ENCODE measurements around the gene KRTAP2-1.
"Not testable (repeated sequence)": the region's sequence is repeated elsewhere in the genome, so short reads cannot be mapped to it uniquely, and the experiment has no call there.

Gene KRTAP2-1

GRCh38 chr17:41064301-41064700 is 17.2 kb upstream of the KRTAP2-1 start:
- no peaks in the 10 kb centered on the region for H3K4me1 Mint-ChIP-seq (ENCODE audit: low read depth)
- H3K27ac Mint-ChIP-seq = no peak overlapping the region
- no peaks in the 10 kb centered on the region for H3K9me3 Mint-ChIP-seq
- H3K27me3 Mint-ChIP-seq (ENCODE audit: low read depth) = peaks cover 22% of the 10 kb centered on the region
- H3K4me3 Mint-ChIP-seq = no peak overlapping the region
- H3K36me3 Mint-ChIP-seq (ENCODE audit: low read depth) = no peaks in the 10 kb centered on the region

GRCh38 chr17:41063449-41063848 is 16.3 kb upstream of the KRTAP2-1 start:
- Mint-ChIP-seq H3K4me3 (no peak overlapping the region), H3K36me3 (ENCODE audit: low read depth) (no peaks in the 10 kb centered on the region), H3K27me3 (ENCODE audit: low read depth) (peaks cover 30% of the 10 kb centered on the region), H3K27ac (no peak overlapping the region), H3K4me1 (ENCODE audit: low read depth) (no peaks in the 10 kb centered on the region), H3K9me3 (no peaks in the 10 kb centered on the region)

DNA sequence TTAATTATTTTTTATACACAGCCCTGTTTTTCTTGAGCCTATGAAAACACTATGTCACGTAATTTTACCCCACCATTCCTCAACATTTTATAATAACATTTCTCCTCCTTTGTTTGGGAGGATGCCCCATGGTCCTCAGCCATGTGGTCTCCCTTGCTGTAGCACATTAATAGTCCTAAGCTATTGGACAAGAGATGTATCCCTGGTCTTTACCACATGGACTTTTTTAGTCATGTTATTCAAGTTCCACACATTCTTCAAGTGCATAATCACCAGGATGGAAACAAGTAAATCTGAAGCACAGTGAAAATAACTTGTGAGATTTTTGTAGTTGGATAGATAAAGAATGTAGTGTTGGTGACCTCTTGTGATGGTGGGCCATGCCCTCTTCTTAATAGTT is 14.8 kb upstream of the KRTAP2-1 start:
- Mint-ChIP-seq H3K9me3 (peaks cover 6% of the 10 kb centered on the region), H3K36me3 (ENCODE audit: low read depth) (no peaks in the 10 kb centered on the region), H3K4me1 (ENCODE audit: low read depth) (no peaks in the 10 kb centered on the region), H3K4me3 (no peak overlapping the region), H3K27ac (no peak overlapping the region), H3K27me3 (ENCODE audit: low read depth) (peaks cover 32% of the 10 kb centered on the region)

- Mint-ChIP-seq H3K4me3 (no peak within 1 kb of the TSS), H3K9me3 (peaks cover 6% of the 10 kb centered on the region), H3K27me3 (ENCODE audit: low read depth) (peaks cover 32% of the 10 kb centered on the region), H3K27ac (no peak within 1 kb of the TSS), H3K4me1 (ENCODE audit: low read depth) (no peaks in the 10 kb centered on the region), H3K36me3 (ENCODE audit: low read depth) (no peaks in the 10 kb centered on the region)
Measured at GRCh38 chr17:41060052-41060604, 13.0 kb upstream of the KRTAP2-1 start, which contains the start of gene KRTAP2-3. TSS of gene KRTAP2-3 (minus strand) at chr17:41060114. CDS start at chr17:41060050, 64 bp downstream.

DNA sequence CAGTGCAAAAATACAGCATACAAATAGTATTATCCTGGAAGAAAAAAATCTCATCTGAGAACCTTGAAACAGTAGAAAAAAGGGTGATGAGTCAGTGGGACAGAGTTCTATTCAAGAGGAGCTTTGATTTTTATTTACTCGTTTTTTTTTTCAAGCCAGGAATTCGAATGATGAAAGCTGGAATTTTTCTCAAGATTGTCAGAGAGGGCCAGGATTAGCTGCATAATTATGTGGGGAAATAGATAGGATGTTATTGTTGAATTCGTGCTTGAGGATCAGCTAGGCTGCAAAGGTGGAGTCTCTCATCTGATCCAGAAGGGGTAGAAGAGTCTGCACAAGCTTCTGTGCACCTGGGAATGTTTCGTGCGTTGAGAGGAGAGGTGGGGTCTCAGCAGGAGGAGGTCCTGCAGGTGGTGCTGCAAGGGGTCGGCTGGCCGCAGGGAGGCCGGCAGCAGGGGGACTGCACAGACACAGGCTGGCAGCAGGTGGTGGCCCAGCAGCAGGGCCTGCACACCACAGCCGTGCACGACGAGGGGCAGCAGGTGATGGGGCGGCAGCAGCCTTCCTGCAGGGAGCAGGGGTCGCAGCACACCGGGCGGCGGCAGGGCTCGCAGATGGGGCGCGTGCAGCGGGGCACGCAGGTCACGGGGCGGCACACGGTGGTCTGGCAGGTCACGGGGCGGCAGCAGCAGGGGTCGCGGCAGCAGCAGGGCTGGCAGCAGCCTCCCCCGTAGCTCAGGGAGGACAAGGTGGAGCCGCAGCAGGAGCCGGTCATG is 12.3 kb upstream of the KRTAP2-1 start:
- not testable (repeated sequence) for H3K9me3 Mint-ChIP-seq; H3K36me3 Mint-ChIP-seq (ENCODE audit: low read depth); H3K27ac Mint-ChIP-seq; H3K4me1 Mint-ChIP-seq (ENCODE audit: low read depth); H3K4me3 Mint-ChIP-seq
- H3K27me3 Mint-ChIP-seq (ENCODE audit: low read depth) = peaks cover 32% of the 10 kb centered on the region

- H3K27me3 Mint-ChIP-seq (ENCODE audit: low read depth) = peaks cover 32% of the 10 kb centered on the region
- H3K4me3 Mint-ChIP-seq = no peak overlapping the region
- no peak overlapping the region for H3K27ac Mint-ChIP-seq
- peaks cover 6% of the 10 kb centered on the region for H3K9me3 Mint-ChIP-seq
- no peaks in the 10 kb centered on the region for H3K4me1 Mint-ChIP-seq (ENCODE audit: low read depth)
- no peaks in the 10 kb centered on the region for H3K36me3 Mint-ChIP-seq (ENCODE audit: low read depth)
Measured at GRCh38 chr17:41058741-41059140, 11.6 kb upstream of the KRTAP2-1 start.

DNA sequence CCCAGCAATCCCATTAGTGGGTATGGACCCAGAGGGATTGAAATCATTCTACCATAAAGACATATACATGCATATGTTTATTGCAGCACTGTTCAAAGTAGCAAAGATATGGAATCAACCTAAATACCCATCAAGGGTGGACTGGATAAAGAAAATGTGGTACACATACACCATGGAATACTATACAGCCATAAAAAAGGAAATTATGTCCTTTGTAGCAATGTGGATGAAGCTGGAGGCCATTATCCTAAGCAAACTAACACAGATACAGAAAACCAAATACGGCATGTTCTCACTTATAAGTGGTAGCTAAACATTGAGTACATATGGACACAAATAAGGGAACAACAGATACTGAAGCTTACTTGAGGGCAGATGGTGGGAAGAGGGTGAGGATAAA is 10.4 kb upstream of the KRTAP2-1 start:
- Mint-ChIP-seq H3K27ac (no peak overlapping the region), H3K4me3 (no peak overlapping the region), H3K9me3 (peaks cover 6% of the 10 kb centered on the region), H3K4me1 (ENCODE audit: low read depth) (no peaks in the 10 kb centered on the region), H3K36me3 (ENCODE audit: low read depth) (no peaks in the 10 kb centered on the region), H3K27me3 (ENCODE audit: low read depth) (peaks cover 40% of the 10 kb centered on the region)

GRCh38 chr17:41055130-41055529 is 8.0 kb upstream of the KRTAP2-1 start, which contains the start of gene KRTAP2-2:
TSS of gene KRTAP2-2 (minus strand) at chr17:41055230. CDS start at chr17:41055211, 19 bp downstream.
- H3K27ac Mint-ChIP-seq; H3K9me3 Mint-ChIP-seq; H3K4me3 Mint-ChIP-seq; H3K4me1 Mint-ChIP-seq (ENCODE audit: low read depth); H3K36me3 Mint-ChIP-seq (ENCODE audit: low read depth): not testable (repeated sequence)
- peaks cover 23% of the 10 kb centered on the region for H3K27me3 Mint-ChIP-seq (ENCODE audit: low read depth)

- H3K36me3 Mint-ChIP-seq (ENCODE audit: low read depth); H3K4me1 Mint-ChIP-seq (ENCODE audit: low read depth); H3K4me3 Mint-ChIP-seq; H3K27ac Mint-ChIP-seq; H3K9me3 Mint-ChIP-seq: not testable (repeated sequence)
- H3K27me3 Mint-ChIP-seq (ENCODE audit: low read depth) = peaks cover 23% of the 10 kb centered on the region
Measured at GRCh38 chr17:41054556-41054955, 7.4 kb upstream of the KRTAP2-1 start.

- Mint-ChIP-seq H3K9me3 (peaks cover 6% of the 10 kb centered on the region), H3K4me3 (no peak overlapping the region), H3K36me3 (ENCODE audit: low read depth) (no peaks in the 10 kb centered on the region), H3K4me1 (ENCODE audit: low read depth) (no peaks in the 10 kb centered on the region), H3K27ac (no peak overlapping the region), H3K27me3 (ENCODE audit: low read depth) (peaks cover 18% of the 10 kb centered on the region)
Measured at GRCh38 chr17:41054025-41054424, 6.9 kb upstream of the KRTAP2-1 start.

DNA sequence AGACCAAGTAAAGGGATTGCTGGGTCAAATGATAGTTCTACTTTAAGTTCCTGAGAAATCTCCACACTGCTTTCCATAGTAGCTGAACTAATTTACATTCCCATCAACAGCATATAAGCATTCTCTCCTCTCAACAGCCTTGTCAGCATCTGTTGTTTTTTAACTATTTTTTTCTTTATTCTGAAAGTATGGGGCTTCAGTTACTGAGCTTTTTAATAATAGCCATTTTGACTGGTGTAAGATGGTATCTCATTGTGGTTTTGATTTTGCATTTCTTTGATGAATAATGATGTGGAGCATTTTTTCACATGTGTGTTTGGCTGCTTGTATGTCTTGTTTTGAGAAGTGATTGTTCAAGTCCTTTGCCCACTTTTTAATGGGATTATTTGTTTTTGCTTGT is 5.5 kb upstream of the KRTAP2-1 start:
- Mint-ChIP-seq H3K27ac (no peak overlapping the region), H3K27me3 (ENCODE audit: low read depth) (peaks cover 16% of the 10 kb centered on the region), H3K4me3 (no peak overlapping the region), H3K4me1 (ENCODE audit: low read depth) (no peaks in the 10 kb centered on the region), H3K36me3 (ENCODE audit: low read depth) (no peaks in the 10 kb centered on the region), H3K9me3 (peaks cover 4% of the 10 kb centered on the region)

DNA sequence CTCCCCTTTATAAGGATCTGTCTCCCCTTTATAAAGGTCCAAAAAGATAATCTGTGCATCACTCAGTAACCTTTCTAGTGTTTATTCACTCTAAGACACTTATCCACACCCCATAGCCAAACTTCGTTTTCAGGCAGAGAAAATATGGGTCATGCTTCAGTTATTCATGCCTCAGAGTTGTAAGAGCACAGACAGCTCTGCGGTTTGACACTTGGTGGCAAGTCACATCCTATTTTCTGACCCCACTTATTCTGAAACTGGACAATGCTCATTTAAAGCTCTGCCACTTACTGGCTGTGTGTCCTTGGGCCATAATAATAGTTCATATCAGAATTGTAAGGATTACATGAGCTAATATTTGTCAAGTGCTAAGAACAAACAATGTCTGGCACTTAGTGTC is 2.0 kb upstream of the KRTAP2-1 start:
- Mint-ChIP-seq H3K9me3 (no peaks in the 10 kb centered on the region), H3K36me3 (ENCODE audit: low read depth) (no peaks in the 10 kb centered on the region), H3K27ac (no peak overlapping the region), H3K27me3 (ENCODE audit: low read depth) (peaks cover 23% of the 10 kb centered on the region), H3K4me1 (ENCODE audit: low read depth) (no peaks in the 10 kb centered on the region), H3K4me3 (no peak overlapping the region)

GRCh38 chr17:41048441-41048840 is 1.3 kb upstream of the KRTAP2-1 start:
- H3K27me3 Mint-ChIP-seq (ENCODE audit: low read depth) = peaks cover 19% of the 10 kb centered on the region
- H3K27ac Mint-ChIP-seq = no peak overlapping the region
- no peaks in the 10 kb centered on the region for H3K4me1 Mint-ChIP-seq (ENCODE audit: low read depth)
- no peaks in the 10 kb centered on the region for H3K9me3 Mint-ChIP-seq
- H3K36me3 Mint-ChIP-seq (ENCODE audit: low read depth) = no peaks in the 10 kb centered on the region
- no peak overlapping the region for H3K4me3 Mint-ChIP-seq

DNA sequence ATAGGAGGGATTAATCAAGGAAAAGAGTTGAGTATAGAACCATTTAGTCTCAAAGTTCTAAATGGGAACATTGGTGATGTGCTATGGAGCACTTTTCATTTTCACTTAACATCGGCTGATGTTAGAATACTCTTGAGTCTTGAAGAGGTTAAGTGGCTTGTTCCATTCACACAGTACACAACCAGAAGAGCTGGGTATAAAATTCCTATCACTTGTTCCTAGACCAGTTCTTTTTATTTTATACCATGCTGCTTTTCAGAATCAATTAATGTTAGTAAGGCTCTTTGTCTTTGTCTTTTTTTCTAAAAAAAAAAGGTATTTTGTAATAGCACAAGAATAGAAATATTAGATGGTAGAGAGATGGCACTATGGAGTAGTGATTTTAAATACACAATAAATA is 4.2 kb downstream of the KRTAP2-1 start:
- Mint-ChIP-seq H3K27me3 (ENCODE audit: low read depth) (peaks cover 10% of the 10 kb centered on the region), H3K27ac (no peak overlapping the region), H3K9me3 (no peaks in the 10 kb centered on the region), H3K4me3 (no peak overlapping the region), H3K4me1 (ENCODE audit: low read depth) (no peaks in the 10 kb centered on the region), H3K36me3 (ENCODE audit: low read depth) (no peaks in the 10 kb centered on the region)

- not testable (repeated sequence) for H3K36me3 Mint-ChIP-seq (ENCODE audit: low read depth); H3K9me3 Mint-ChIP-seq; H3K4me3 Mint-ChIP-seq; H3K27ac Mint-ChIP-seq; H3K4me1 Mint-ChIP-seq (ENCODE audit: low read depth)
- H3K27me3 Mint-ChIP-seq (ENCODE audit: low read depth) = peaks cover 14% of the 10 kb centered on the region
Measured at GRCh38 chr17:41040783-41041571, 6.1 kb downstream of the KRTAP2-1 start, which contains the start of gene KRTAP1-1. TSS of gene KRTAP1-1 (minus strand) at chr17:41041450. CDS start at chr17:41041397, 53 bp downstream.
